Epithelial cell of proximal tubule (primary cell): ENCODE measurements around the gene ACTG1. TPM values are rescaled to one million over a fixed set of nuclear protein-coding genes. Genes with fewer than 3 reads are reported as not detected.

Experiments
- DNase-seq: peaks from one replicate; pipeline ENCODE4 v3.0.0-alpha.2; 2011; ENCODE audit warnings: low read depth
- H3K4me3 ChIP-seq: 2 replicates; pipeline ENCODE4 v1.5.1; 2011; ENCODE audit warnings: low read depth, mild to moderate bottlenecking, low read length
- CTCF ChIP-seq: conservative IDR thresholded peaks from 2 replicates; pipeline ENCODE4 v1.5.1; 2012; ENCODE audit warnings: low read depth, mild to moderate bottlenecking, low read length
- total RNA-seq: library from RNA; depleted of rRNA; stranded (reverse); fragments of >200 nt; gene quantifications from 2 replicates; pipeline ENCODE4 v1.2.3, GENCODE V29; 2015

The ACTG1 gene
- total RNA-seq, 1 donor from 2014 or later: 8,322 TPM

GRCh38 chr17:81491761-81492160 is 20.8 kb downstream of the ACTG1 start:
- H3K4me3 ChIP-seq: no peak overlapping the region
- TF ChIP-seq CTCF: no peak
- DNase-seq: no peak

DNA sequence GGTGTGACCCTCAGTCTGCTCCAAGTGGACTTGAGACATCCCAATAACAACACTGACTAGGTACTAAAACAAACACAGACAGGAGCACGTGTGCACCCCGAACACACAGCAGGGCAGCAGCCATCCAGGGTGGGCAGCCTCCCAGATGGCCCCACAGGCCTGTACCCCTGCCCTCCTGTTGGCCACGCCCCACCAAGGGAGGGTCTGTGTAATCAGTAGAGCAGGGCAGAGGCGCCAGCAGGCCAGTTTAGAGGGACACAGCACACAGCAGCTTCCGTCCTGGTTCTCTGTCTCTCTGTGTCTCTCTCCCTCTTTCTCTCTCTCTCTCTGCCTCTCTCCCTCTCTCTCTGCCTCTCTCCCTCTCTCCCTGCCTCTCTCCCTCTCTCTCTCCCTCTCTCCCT is 21.4 kb downstream of the ACTG1 start:
- no peak overlapping the region for H3K4me3 ChIP-seq
- no peak for TF ChIP-seq CTCF
- DNase-seq: no peak

- DNase-seq: no peak
- TF ChIP-seq CTCF: no peak
- H3K4me3 ChIP-seq: no peak overlapping the region
These were observed 22.3 kb downstream of the ACTG1 start for GRCh38 chr17:81489998-81490992.

- no peak for TF ChIP-seq CTCF
- no peak overlapping the region for H3K4me3 ChIP-seq
- no peak for DNase-seq
These were observed 23.3 kb downstream of the ACTG1 start for GRCh38 chr17:81489012-81489997.

DNA sequence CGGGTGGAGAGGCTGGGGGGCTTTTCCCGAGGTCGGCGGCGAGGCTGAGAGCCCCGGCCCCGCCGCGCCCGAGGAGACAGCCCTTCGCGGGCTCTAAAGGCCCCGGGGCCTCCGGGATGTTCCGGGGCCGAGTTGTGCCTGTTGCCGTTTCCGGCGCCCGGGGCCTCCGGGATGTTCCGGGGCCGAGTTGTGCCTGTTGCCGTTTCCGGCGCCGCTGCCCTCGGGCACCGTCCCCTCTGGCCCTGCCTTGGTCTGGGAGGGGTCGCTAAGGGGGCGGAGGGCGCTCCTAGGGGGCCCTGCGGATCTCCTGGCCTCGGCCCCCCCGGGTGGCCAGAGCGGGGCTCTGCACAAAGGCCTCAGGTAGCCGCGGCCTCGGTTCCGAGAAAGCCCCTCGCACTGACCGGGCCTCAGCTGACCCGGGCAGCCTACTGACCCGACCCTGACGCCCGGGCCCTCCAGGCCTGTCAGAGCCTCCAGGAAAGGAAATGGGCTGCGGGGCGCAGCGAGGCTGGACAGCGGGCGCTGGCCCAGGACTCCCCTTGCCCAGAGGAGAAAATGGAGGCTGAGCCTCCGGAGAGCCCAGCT is 24.2 kb downstream of the ACTG1 start:
- no peak for TF ChIP-seq CTCF
- H3K4me3 ChIP-seq: peak overlapping the region; percentile 60
- no peak for DNase-seq

GRCh38 chr17:81487487-81488275 is 24.9 kb downstream of the ACTG1 start:
- H3K4me3 ChIP-seq: peak overlapping the region; percentile 60
- DNase-seq: no peak
- no peak for TF ChIP-seq CTCF
